HepG2 (cell line): ENCODE results near the gene HEMK1. TPM values are rescaled to one million over a fixed set of nuclear protein-coding genes. Genes with fewer than 3 reads are reported as not detected.

ENCODE experiments used
- ATAC-seq: fragments of 200-7000 bp; cut with Tn5 transposase; 3 replicates; pipeline ENCODE4 v1.9.1; 2020; ENCODE audit warnings: mild to moderate bottlenecking, moderate library complexity
- BruUV-seq: library from RNA; stranded (reverse); fragments of 400-500 nt; replicated peaks from 2 replicates; lab custom pipeline; 2021; lab: Mats Ljungman, UMichigan
- CTCF ChIA-PET: fragments of 300-600 bp; formaldehyde crosslinking; extraction: SDS; loops from one replicate; lab custom pipeline; 2021; ENCODE audit warnings: low total read pairs, inconsistent platforms, low intra/inter-chr PET ratio; lab: Yijun Ruan, JAX
- POLR2A ChIA-PET: fragments of 350-600 bp; sonication (Branson Sonifier 250); formaldehyde crosslinking; loops from one replicate; lab custom pipeline; 2020; ENCODE audit warnings: antibody characterized with exemption, inconsistent platforms; lab: Yijun Ruan, JAX
- DNase-seq: peaks from one replicate; pipeline ENCODE4 v3.0.0-alpha.2; 2015; ENCODE audit warnings: low spot score
- FAIRE-seq: peaks from 3 replicates; lab custom pipeline; 2011; peaks lifted over from hg19 to GRCh38; lab: Jason Lieb, UNC
- H2AFZ ChIP-seq: one replicate; pipeline ENCODE4 v1.6.1; 2011; ENCODE audit warnings: low read length, inconsistent platforms
- H3K27ac ChIP-seq: fragments of 300-600 bp; 3 replicates; pipeline ENCODE4 v1.8.0; 2011; ENCODE audit warnings: mixed run types, mild to moderate bottlenecking, mixed read lengths, low read length, inconsistent platforms; ENCODE audit not compliant: insufficient read depth; ENCODE audit errors: extremely low read length
- H3K27me3 ChIP-seq, 2 experiments: fragments of 200-600 bp in 1 of 2; 2 replicates in 1 of 2; 3 replicates in 1 of 2; pipeline versions ENCODE4 v1.6.0 to v1.8.0; 2011; ENCODE audit warnings: low read length in 2 of 2, mild to moderate bottlenecking in 2 of 2, moderate library complexity in 2 of 2, inconsistent platforms in 1 of 2; ENCODE audit not compliant: insufficient read depth in 2 of 2, control insufficient read depth in 1 of 2
- H3K36me3 ChIP-seq, 2 experiments: fragments of 200-600 bp in 1 of 2; replicated peaks in 1 of 2; 2 replicates in 1 of 2; 3 replicates in 1 of 2; pipeline versions ENCODE4 v1.5.1 to v1.8.0; 2011; ENCODE audit warnings: low read length in 2 of 2, inconsistent platforms in 1 of 2; ENCODE audit not compliant: insufficient read depth in 2 of 2, control insufficient read depth in 1 of 2
- H3K4me1 ChIP-seq: 2 replicates; pipeline ENCODE4 v1.5.1; 2012; ENCODE audit warnings: low read length, inconsistent platforms; ENCODE audit not compliant: insufficient read depth
- H3K4me2 ChIP-seq: 2 replicates; pipeline ENCODE4 v1.6.0; 2011; ENCODE audit warnings: low read depth, low read length, inconsistent platforms
- H3K4me3 ChIP-seq, 3 experiments: fragments of 200-600 bp in 1 of 3; sonication (generic), shearing (Covaris generic) in 1 of 3; replicated peaks in 1 of 3; 2 replicates each; pipeline ENCODE4 v1.5.1; 2011 to 2016; ENCODE audit warnings: low read length in 3 of 3, inconsistent platforms in 2 of 3, low read depth in 2 of 3, mild to moderate bottlenecking in 2 of 3, control low read depth in 1 of 3, mixed read lengths in 1 of 3; ENCODE audit not compliant: insufficient read depth in 1 of 3
- H3K79me2 ChIP-seq: one replicate; pipeline ENCODE4 v1.6.1; 2011; ENCODE audit warnings: low read length, inconsistent platforms; ENCODE audit not compliant: insufficient read depth
- H3K9ac ChIP-seq: 2 replicates; pipeline ENCODE4 v1.6.0; 2011; ENCODE audit warnings: mild to moderate bottlenecking, low read depth, low read length, inconsistent platforms; ENCODE audit not compliant: insufficient read depth
- H3K9me3 ChIP-seq: 2 replicates; pipeline ENCODE4 v1.5.1; 2012; ENCODE audit warnings: mild to moderate bottlenecking, low read length
- H4K20me1 ChIP-seq: 2 replicates; pipeline ENCODE4 v1.6.0; 2011; ENCODE audit warnings: inconsistent platforms, mild to moderate bottlenecking, low read length, moderate library complexity; ENCODE audit not compliant: insufficient read depth
- BHLHE40 ChIP-seq: IDR thresholded peaks from 2 replicates; pipeline ENCODE4 v1.6.1; 2011; ENCODE audit warnings: low read length, improper control_type of control experiment
- EZH2 ChIP-seq: conservative IDR thresholded peaks from 2 replicates; pipeline ENCODE4 v1.6.1; 2012; ENCODE audit warnings: mild to moderate bottlenecking, low read depth, low read length, moderate library complexity
- PLSCR1 ChIP-seq: sonication (generic); formaldehyde crosslinking; IDR thresholded peaks from 2 replicates; pipeline ENCODE4 v1.5.0; 2020; ENCODE audit warnings: missing genetic modification reagents, mild to moderate bottlenecking, borderline replicate concordance
- ZNF407 ChIP-seq: sonication (generic); formaldehyde crosslinking; IDR thresholded peaks from one replicate; pipeline ENCODE4 v1.5.1; 2020; ENCODE audit warnings: mild to moderate bottlenecking, missing genetic modification reagents; ENCODE audit errors: not compliant biosample characterization
- WGBS: methylation state at CpG from one replicate; pipeline ENCODE4 v1.1.6; 2017; ENCODE audit warnings: low lambda C conversion rate; 5-methylcytosine and 5-hydroxymethylcytosine counted together
- in situ Hi-C: cut with HindIII; loops from 2 replicates; pipeline ENCODE4 v1.10.0; 2017; ENCODE audit warnings: low pct_unique_long_range_greater_than_20kb; ENCODE audit not compliant: extremely low pct_ligation_motif_present
- intact Hi-C: fragments of 100-400 bp; cut with micrococcal nuclease; formaldehyde crosslinking; loops from one replicate; pipeline ENCODE4 v1.10.0; 2022; ENCODE audit not compliant: unreplicated experiment
- polyA plus RNA-seq, 8 experiments: library from polyadenylated mRNA; depleted of rRNA in 3 of 8; stranded (reverse) in 7 of 8; unstranded in 1 of 8; fragments of >200 nt; fragmentation: Illumina TruSeq in 4 of 8; extraction: Trizol in 4 of 8; gene quantifications; 2 replicates each; pipeline versions ENCODE4 v1.2.1 to v1.2.3, GENCODE V29; 2011 to 2016; ENCODE audit warnings: low read depth in 4 of 8, missing spikeins in 1 of 8, mixed read lengths in 1 of 8; ENCODE audit not compliant: insufficient read depth in 1 of 8
- total RNA-seq, 5 experiments: library from RNA; depleted of rRNA; stranded (reverse); fragments of >200 nt; fragmentation: Illumina TruSeq; extraction: Trizol; gene quantifications; 2 replicates each; pipeline ENCODE4 v1.2.3, GENCODE V29; 2016; ENCODE audit warnings: low read depth in 1 of 5
- TF ChIP-seq, protein P1 (sequence below): fragments of 450-650 bp; IDR thresholded peaks from 2 replicates; pipeline ENCODE4 v1.6.1; 2016

The HEMK1 gene
- total and polyA plus RNA-seq, 2 of the 13 experiments (the other 11 are each of a cell fraction or from before 2014, with no cell fraction given) = 9.8 to 12.6 TPM

GRCh38 chr3:50539356-50540286, 29.7 kb upstream of the HEMK1 start:
- no peak overlapping the region for H3K4me2 ChIP-seq
- peaks cover 0 to 51% of the 10 kb centered on the region in 2 experiments; a peak in 4 of 5 replicates for H3K27me3 ChIP-seq
- FAIRE-seq = no peak
- no peak overlapping the region for H3K4me3 ChIP-seq
- no TSS peak for BruUV-seq
- H2AFZ ChIP-seq = no peak overlapping the region
- in situ Hi-C loops (loop anchor here (10.0 kb wide), 1 partner anchor 195 kb away; the partner anchor contains the start of genes RASSF1 and ZMYND10), intact Hi-C loops (loop anchor here (10.0 kb wide), 1 partner anchor 195 kb away; the partner anchor contains the start of genes RASSF1 and ZMYND10)
- ATAC-seq = no peak
- 4% methylated on average over 9 of the region's 18 CpGs for WGBS
- no peak for DNase-seq
- ChIA-PET POLR2A (no interaction called here), CTCF (no interaction called here)
- no peaks in the 10 kb centered on the region for H3K79me2 ChIP-seq
- no peaks in the 10 kb centered on the region for H3K9me3 ChIP-seq
- H3K9ac ChIP-seq = no peak overlapping the region
- no peaks in the 10 kb centered on the region for H3K36me3 ChIP-seq
- no peak for TF ChIP-seq EZH2
- TF ChIP-seq ZNF407 (CRISPR knock-in tag) = no peak
- TF ChIP-seq BHLHE40 = 0 out of 2 replicates have a peak, but pooled peaks have one; percentile 15
- TF ChIP-seq PLSCR1 (CRISPR knock-in tag) = no peak
- TF ChIP-seq, protein P1, sequence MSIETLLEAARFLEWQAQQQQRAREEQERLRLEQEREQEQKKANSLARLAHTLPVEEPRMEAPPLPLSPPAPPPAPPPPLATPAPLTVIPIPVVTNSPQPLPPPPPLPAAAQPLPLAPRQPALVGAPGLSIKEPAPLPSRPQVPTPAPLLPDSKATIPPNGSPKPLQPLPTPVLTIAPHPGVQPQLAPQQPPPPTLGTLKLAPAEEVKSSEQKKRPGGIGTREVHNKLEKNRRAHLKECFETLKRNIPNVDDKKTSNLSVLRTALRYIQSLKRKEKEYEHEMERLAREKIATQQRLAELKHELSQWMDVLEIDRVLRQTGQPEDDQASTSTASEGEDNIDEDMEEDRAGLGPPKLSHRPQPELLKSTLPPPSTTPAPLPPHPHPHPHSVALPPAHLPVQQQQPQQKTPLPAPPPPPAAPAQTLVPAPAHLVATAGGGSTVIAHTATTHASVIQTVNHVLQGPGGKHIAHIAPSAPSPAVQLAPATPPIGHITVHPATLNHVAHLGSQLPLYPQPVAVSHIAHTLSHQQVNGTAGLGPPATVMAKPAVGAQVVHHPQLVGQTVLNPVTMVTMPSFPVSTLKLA = peak; percentile 94
- H4K20me1 ChIP-seq = no peaks in the 10 kb centered on the region
- H3K27ac ChIP-seq = no peak overlapping the region
- H3K4me1 ChIP-seq = no peaks in the 10 kb centered on the region
